ENCODE measurements around the gene MADCAM1. TPM values are rescaled to one million over a fixed set of nuclear protein-coding genes. Genes with fewer than 3 reads are reported as not detected.

The MADCAM1 gene
- total RNA-seq, 1 donor from 2014 or later = 2.7 TPM

DNA sequence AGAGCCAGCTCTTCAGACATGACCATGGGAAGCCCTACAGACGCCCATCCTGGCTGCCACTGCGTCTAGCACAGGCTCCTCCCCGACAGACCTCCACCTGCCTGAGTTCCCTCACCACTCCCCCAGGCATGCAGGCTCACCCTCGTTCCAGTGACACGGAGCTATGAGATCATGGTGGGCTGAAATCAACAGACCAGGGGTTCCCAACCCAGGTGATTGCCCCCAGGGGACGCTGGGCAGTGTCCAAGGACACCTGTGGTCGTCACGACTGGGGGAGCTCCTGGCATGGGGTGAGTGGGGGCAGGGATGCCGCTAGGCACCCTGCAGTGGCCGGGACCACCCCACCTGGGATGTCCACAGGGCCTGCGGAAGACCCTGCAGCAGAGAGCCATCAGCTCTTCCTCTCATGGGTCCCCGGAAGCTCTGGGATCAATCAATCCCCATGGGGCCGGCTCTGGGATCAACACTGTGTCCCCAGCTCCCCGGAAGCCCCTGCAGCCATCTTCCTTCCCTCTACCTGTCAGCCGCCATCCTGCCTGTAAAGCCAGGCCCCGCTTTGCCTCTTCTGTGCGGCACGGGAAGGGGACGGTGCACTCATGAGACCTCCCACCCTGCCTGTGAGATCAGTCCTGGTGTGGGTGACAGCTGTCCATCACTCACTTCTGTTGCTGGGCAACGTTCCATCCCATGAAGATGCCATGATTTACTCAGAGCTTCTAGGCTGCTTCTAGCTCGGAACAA, 12.8 kb upstream of the MADCAM1 start:
- peaks cover 37% of the 10 kb centered on the region for H3K27me3 Mint-ChIP-seq
- peaks cover 13% of the 10 kb centered on the region for H3K4me1 Mint-ChIP-seq (ENCODE audit: unreplicated experiment)
- H3K36me3 Mint-ChIP-seq = no peaks in the 10 kb centered on the region
- peaks cover 7% of the 10 kb centered on the region for H3K9me3 Mint-ChIP-seq
- no peak overlapping the region for H3K27ac Mint-ChIP-seq
- H3K4me3 Mint-ChIP-seq = no peak overlapping the region
- TF ChIP-seq CTCF (conservative IDR thresholded peaks at IDR 0.05) = no peak
- no peak for DNase-seq (ENCODE audit: extremely low spot score, unreplicated experiment)

DNA sequence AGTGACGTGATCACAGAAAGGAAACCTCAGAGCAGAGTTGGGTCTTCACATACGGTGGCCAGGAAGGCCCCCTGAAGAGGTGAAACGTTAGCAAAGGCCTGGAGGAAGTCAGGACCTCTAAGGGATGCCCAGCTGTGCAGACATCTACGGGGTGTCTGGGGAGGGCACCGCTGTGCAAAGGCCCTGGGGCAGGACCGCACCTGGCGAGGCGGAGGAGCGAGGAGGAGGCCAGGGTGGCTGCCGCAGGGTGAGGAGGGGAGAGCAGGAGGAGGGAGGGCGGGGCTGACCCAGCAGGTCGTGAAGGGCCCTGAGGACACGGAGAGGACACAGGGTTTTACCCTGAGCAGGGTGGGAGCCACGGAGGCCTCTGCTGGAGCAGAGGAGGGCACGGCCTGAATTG, 11.8 kb upstream of the MADCAM1 start:
- H3K4me3 Mint-ChIP-seq = no peak overlapping the region
- DNase-seq (ENCODE audit: extremely low spot score, unreplicated experiment) = no peak
- no peaks in the 10 kb centered on the region for H3K36me3 Mint-ChIP-seq
- peaks cover 37% of the 10 kb centered on the region for H3K27me3 Mint-ChIP-seq
- H3K4me1 Mint-ChIP-seq (ENCODE audit: unreplicated experiment) = peaks cover 13% of the 10 kb centered on the region
- TF ChIP-seq CTCF (conservative IDR thresholded peaks at IDR 0.05) = no peak
- peaks cover 7% of the 10 kb centered on the region for H3K9me3 Mint-ChIP-seq
- no peak overlapping the region for H3K27ac Mint-ChIP-seq

DNA sequence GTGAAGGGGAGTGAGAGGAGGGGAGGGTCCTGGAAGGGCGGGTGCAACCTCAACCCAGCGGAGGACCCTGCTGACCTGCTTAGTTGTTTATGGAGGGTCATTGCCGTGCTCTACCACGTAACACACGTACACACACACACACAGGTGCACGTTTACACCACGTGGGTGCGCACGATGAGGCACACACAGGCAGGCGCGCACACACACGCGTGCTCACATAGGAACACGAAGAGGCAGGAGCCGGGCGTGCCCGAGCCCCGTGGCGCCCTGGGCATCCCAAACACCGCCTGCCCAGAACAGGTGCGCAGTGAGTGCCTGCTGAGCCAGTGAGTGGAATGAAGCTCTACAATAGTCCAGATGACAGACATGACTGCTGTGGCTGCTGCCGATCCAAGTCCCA, 11.2 kb upstream of the MADCAM1 start:
- Mint-ChIP-seq H3K9me3 (peaks cover 4% of the 10 kb centered on the region), H3K4me1 (ENCODE audit: unreplicated experiment) (peaks cover 9% of the 10 kb centered on the region), H3K4me3 (no peak overlapping the region), H3K27ac (no peak overlapping the region), H3K27me3 (peaks cover 32% of the 10 kb centered on the region), H3K36me3 (no peaks in the 10 kb centered on the region)
- DNase-seq (ENCODE audit: extremely low spot score, unreplicated experiment) = no peak
- TF ChIP-seq CTCF (conservative IDR thresholded peaks at IDR 0.05) = no peak

GRCh38 chr19:485583-486236, 10.6 kb upstream of the MADCAM1 start:
- H3K4me3 Mint-ChIP-seq = peak overlapping the region; percentile 59
- no peak for TF ChIP-seq CTCF (conservative IDR thresholded peaks at IDR 0.05)
- H3K9me3 Mint-ChIP-seq = no peaks in the 10 kb centered on the region
- H3K36me3 Mint-ChIP-seq = no peaks in the 10 kb centered on the region
- peaks cover 6% of the 10 kb centered on the region for H3K4me1 Mint-ChIP-seq (ENCODE audit: unreplicated experiment)
- peaks cover 27% of the 10 kb centered on the region for H3K27me3 Mint-ChIP-seq
- peak overlapping the region; percentile 80 for H3K27ac Mint-ChIP-seq
- no peak for DNase-seq (ENCODE audit: extremely low spot score, unreplicated experiment)

GRCh38 chr19:488505-489417, 7.5 kb upstream of the MADCAM1 start:
- H3K27ac Mint-ChIP-seq = peak overlapping the region; percentile 84

More at GRCh38 chr19:488505-489417, 7.5 kb upstream of the MADCAM1 start:
- Mint-ChIP-seq H3K9me3 (no peaks in the 10 kb centered on the region), H3K27me3 (peaks cover 22% of the 10 kb centered on the region), H3K4me1 (ENCODE audit: unreplicated experiment) (peaks cover 6% of the 10 kb centered on the region), H3K4me3 (peak overlapping the region; percentile 85), H3K36me3 (no peaks in the 10 kb centered on the region)
- peak; percentile 97 for DNase-seq (ENCODE audit: extremely low spot score, unreplicated experiment)
- TF ChIP-seq CTCF (conservative IDR thresholded peaks at IDR 0.05) = peak; percentile 18

Measured in type B pancreatic cell (in vitro differentiated cells).